Measurements from ENCODE around the gene TLCD4.

The TLCD4 gene

GRCh38 chr1:95080446-95080845 lies 36.7 kb upstream of the TLCD4 start:
- no peaks in the 10 kb centered on the region for H3K4me1 ChIP-seq (ENCODE audit: insufficient read depth, poor library complexity, severe bottlenecking)
- no peaks in the 10 kb centered on the region for H3K27me3 ChIP-seq (ENCODE audit: insufficient read depth, poor library complexity, severe bottlenecking)
- no peak overlapping the region for H3K27ac ChIP-seq (ENCODE audit: poor library complexity, severe bottlenecking)
- no peak overlapping the region for H3K4me3 ChIP-seq (ENCODE audit: severe bottlenecking)
- TF ChIP-seq CTCF (IDR thresholded peaks at IDR 0.05; ENCODE audit: poor library complexity, severe bottlenecking), result no peak
- ATAC-seq (ENCODE audit: low read depth) (no peak), DNase-seq (ENCODE audit: low spot score) (no peak)
- H3K9me3 ChIP-seq (ENCODE audit: severe bottlenecking), result no peaks in the 10 kb centered on the region
- no peaks in the 10 kb centered on the region for H3K36me3 ChIP-seq (ENCODE audit: low read depth)

- H3K27me3 ChIP-seq (ENCODE audit: insufficient read depth, poor library complexity, severe bottlenecking), result no peaks in the 10 kb centered on the region
- H3K36me3 ChIP-seq (ENCODE audit: low read depth), result no peaks in the 10 kb centered on the region
- H3K4me3 ChIP-seq (ENCODE audit: severe bottlenecking), result no peak overlapping the region
- no peaks in the 10 kb centered on the region for H3K4me1 ChIP-seq (ENCODE audit: insufficient read depth, poor library complexity, severe bottlenecking)
- H3K9me3 ChIP-seq (ENCODE audit: severe bottlenecking), result no peaks in the 10 kb centered on the region
- DNase-seq (ENCODE audit: low spot score) (no peak), ATAC-seq (ENCODE audit: low read depth) (no peak)
- no peak for TF ChIP-seq CTCF (IDR thresholded peaks at IDR 0.05; ENCODE audit: poor library complexity, severe bottlenecking)
- H3K27ac ChIP-seq (ENCODE audit: poor library complexity, severe bottlenecking), result no peak overlapping the region
Measured at GRCh38 chr1:95080879-95081278, 36.3 kb upstream of the TLCD4 start.

GRCh38 chr1:95084317-95085176 lies 32.6 kb upstream of the TLCD4 start:
- no peak overlapping the region for H3K27ac ChIP-seq (ENCODE audit: poor library complexity, severe bottlenecking)
- no peak overlapping the region for H3K4me3 ChIP-seq (ENCODE audit: severe bottlenecking)
- ATAC-seq (ENCODE audit: low read depth) (peak; percentile 42; the same call in 2 of the 3 replicates), DNase-seq (ENCODE audit: low spot score) (no peak)
- peak; percentile 70 for TF ChIP-seq CTCF (IDR thresholded peaks at IDR 0.05; ENCODE audit: poor library complexity, severe bottlenecking)
- H3K27me3 ChIP-seq (ENCODE audit: insufficient read depth, poor library complexity, severe bottlenecking), result no peaks in the 10 kb centered on the region
- H3K9me3 ChIP-seq (ENCODE audit: severe bottlenecking), result no peaks in the 10 kb centered on the region
- H3K36me3 ChIP-seq (ENCODE audit: low read depth), result no peaks in the 10 kb centered on the region
- peaks cover 12% of the 10 kb centered on the region for H3K4me1 ChIP-seq (ENCODE audit: insufficient read depth, poor library complexity, severe bottlenecking)

GRCh38 chr1:95085376-95085775 lies 31.8 kb upstream of the TLCD4 start:
- no peak for ATAC-seq (ENCODE audit: low read depth)
- peaks cover 12% of the 10 kb centered on the region for H3K4me1 ChIP-seq (ENCODE audit: insufficient read depth, poor library complexity, severe bottlenecking)
- H3K4me3 ChIP-seq (ENCODE audit: severe bottlenecking), result no peak overlapping the region
- no peaks in the 10 kb centered on the region for H3K9me3 ChIP-seq (ENCODE audit: severe bottlenecking)
- no peaks in the 10 kb centered on the region for H3K27me3 ChIP-seq (ENCODE audit: insufficient read depth, poor library complexity, severe bottlenecking)
- H3K27ac ChIP-seq (ENCODE audit: poor library complexity, severe bottlenecking), result no peak overlapping the region
- DNase-seq (ENCODE audit: low spot score), result no peak
- H3K36me3 ChIP-seq (ENCODE audit: low read depth), result no peaks in the 10 kb centered on the region
- TF ChIP-seq CTCF (IDR thresholded peaks at IDR 0.05; ENCODE audit: poor library complexity, severe bottlenecking), result no peak

GRCh38 chr1:95086949-95087533 lies 30.1 kb upstream of the TLCD4 start:
- Histone ChIP-seq H3K9me3 (ENCODE audit: severe bottlenecking) (no peaks in the 10 kb centered on the region), H3K4me1 (ENCODE audit: insufficient read depth, poor library complexity, severe bottlenecking) (peaks cover 12% of the 10 kb centered on the region), H3K4me3 (ENCODE audit: severe bottlenecking) (no peak overlapping the region), H3K27ac (ENCODE audit: poor library complexity, severe bottlenecking) (no peak overlapping the region), H3K36me3 (ENCODE audit: low read depth) (no peaks in the 10 kb centered on the region), H3K27me3 (ENCODE audit: insufficient read depth, poor library complexity, severe bottlenecking) (no peaks in the 10 kb centered on the region)
- peak; percentile 89 for ATAC-seq (ENCODE audit: low read depth)
- no peak for TF ChIP-seq CTCF (IDR thresholded peaks at IDR 0.05; ENCODE audit: poor library complexity, severe bottlenecking)
- no peak for DNase-seq (ENCODE audit: low spot score)
